H9 (cell line): ENCODE measurements around the gene KLF1. TPM values are rescaled to one million over a fixed set of nuclear protein-coding genes. Genes with fewer than 3 reads are reported as not detected.
"Not testable (repeated sequence)": the region's sequence is repeated elsewhere in the genome, so short reads cannot be mapped to it uniquely, and the experiment has no call there.

Source experiments
- DNase-seq: peaks from one replicate; pipeline ENCODE4 v3.0.0-alpha.2; 2017
- H2AFZ ChIP-seq: one replicate; pipeline ENCODE4 v1.6.1; 2013; ENCODE audit warnings: mild to moderate bottlenecking, low read length, control low read depth, moderate library complexity
- H2AK5ac ChIP-seq: 2 replicates; pipeline ENCODE4 v1.6.1; 2013; ENCODE audit warnings: low read length, control low read depth, mixed read lengths; ENCODE audit not compliant: insufficient read length
- H2BK120ac ChIP-seq: one replicate; pipeline ENCODE4 v1.6.1; 2013; ENCODE audit warnings: low read depth, mild to moderate bottlenecking, low read length, control low read depth, inconsistent platforms; ENCODE audit not compliant: poor library complexity, severe bottlenecking
- H2BK12ac ChIP-seq: 2 replicates; pipeline ENCODE4 v1.6.1; 2013; ENCODE audit warnings: low read length, control low read depth, mixed read lengths, low read depth; ENCODE audit not compliant: insufficient read length
- H2BK15ac ChIP-seq: 2 replicates; pipeline ENCODE4 v1.6.1; 2013; ENCODE audit warnings: low read depth, low read length, control low read depth
- H2BK20ac ChIP-seq: one replicate; pipeline ENCODE4 v1.6.1; 2013; ENCODE audit warnings: low read depth, mild to moderate bottlenecking, low read length, control low read depth, inconsistent platforms; ENCODE audit not compliant: poor library complexity, severe bottlenecking
- H2BK5ac ChIP-seq: 2 replicates; pipeline ENCODE4 v1.6.1; 2013; ENCODE audit warnings: low read length, control low read depth, mixed read lengths; ENCODE audit not compliant: insufficient read length
- H3K14ac ChIP-seq: 2 replicates; pipeline ENCODE4 v1.6.1; 2013; ENCODE audit warnings: low read length, control low read depth; ENCODE audit not compliant: insufficient read depth
- H3K18ac ChIP-seq: 2 replicates; pipeline ENCODE4 v1.6.1; 2013; ENCODE audit warnings: low read depth, mild to moderate bottlenecking, mixed read lengths, low read length, control low read depth; ENCODE audit not compliant: insufficient read length
- H3K23ac ChIP-seq: 2 replicates; pipeline ENCODE4 v1.6.1; 2013; ENCODE audit warnings: low read length, control low read depth, mixed read lengths, low read depth; ENCODE audit not compliant: insufficient read length
- H3K23me2 ChIP-seq: 2 replicates; pipeline ENCODE4 v1.6.1; 2013; ENCODE audit warnings: low read depth, mild to moderate bottlenecking, mixed read lengths, low read length, control low read depth; ENCODE audit not compliant: insufficient read length, poor library complexity, severe bottlenecking
- H3K27ac ChIP-seq: 2 replicates; pipeline ENCODE4 v1.5.1; 2013; ENCODE audit warnings: low read length, control low read depth, mixed read lengths, low read depth; ENCODE audit not compliant: insufficient read length
- H3K27me3 ChIP-seq: 2 replicates; pipeline ENCODE4 v1.6.1; 2013; ENCODE audit warnings: low read length, control low read depth, inconsistent platforms; ENCODE audit not compliant: insufficient read depth
- H3K4ac ChIP-seq: 2 replicates; pipeline ENCODE4 v1.6.1; 2013; ENCODE audit warnings: low read depth, mild to moderate bottlenecking, control low read depth, inconsistent platforms, low read length, moderate library complexity
- H3K4me1 ChIP-seq: 2 replicates; pipeline ENCODE4 v1.6.1; 2013; ENCODE audit warnings: low read length, control low read depth, inconsistent platforms; ENCODE audit not compliant: insufficient read depth
- H3K4me2 ChIP-seq: 2 replicates; pipeline ENCODE4 v1.6.1; 2013; ENCODE audit warnings: low read length, control low read depth, mixed read lengths; ENCODE audit not compliant: insufficient read length, insufficient read depth
- H3K56ac ChIP-seq: 2 replicates; pipeline ENCODE4 v1.6.1; 2013; ENCODE audit warnings: low read depth, mild to moderate bottlenecking, mixed read lengths, low read length, control low read depth; ENCODE audit not compliant: insufficient read length
- H3K79me1 ChIP-seq: 2 replicates; pipeline ENCODE4 v1.6.1; 2013; ENCODE audit warnings: low read depth, mild to moderate bottlenecking, moderate library complexity, low read length, control low read depth, inconsistent platforms; ENCODE audit not compliant: insufficient read depth, poor library complexity, severe bottlenecking
- H3K79me2 ChIP-seq: 2 replicates; pipeline ENCODE4 v1.6.1; 2013; ENCODE audit warnings: low read length, control low read depth, inconsistent platforms; ENCODE audit not compliant: insufficient read depth
- H3K9ac ChIP-seq: 2 replicates; pipeline ENCODE4 v1.6.1; 2013; ENCODE audit warnings: low read length, control low read depth, mixed read lengths; ENCODE audit not compliant: insufficient read length; ENCODE audit errors: extremely low read depth
- H3K9me3 ChIP-seq: one replicate; pipeline ENCODE4 v1.6.1; 2013; ENCODE audit warnings: low read depth, low read length, inconsistent platforms; ENCODE audit not compliant: control insufficient read depth
- H3T11ph ChIP-seq: one replicate; pipeline ENCODE4 v1.6.1; 2013; ENCODE audit warnings: mild to moderate bottlenecking, low read length, control low read depth, inconsistent platforms
- H4K20me1 ChIP-seq: one replicate; pipeline ENCODE4 v1.6.1; 2013; ENCODE audit not compliant: control insufficient read depth, insufficient read length, insufficient read depth
- H4K5ac ChIP-seq: 2 replicates; pipeline ENCODE4 v1.6.1; 2013; ENCODE audit warnings: low read depth, mild to moderate bottlenecking, mixed read lengths, low read length, control low read depth; ENCODE audit not compliant: insufficient read length
- H4K8ac ChIP-seq: replicated peaks from 2 replicates; pipeline ENCODE4 v1.6.1; 2013; ENCODE audit warnings: low read length, control low read depth, mixed read lengths, low read depth; ENCODE audit not compliant: insufficient read length
- H4K91ac ChIP-seq: 2 replicates; pipeline ENCODE4 v1.6.1; 2013; ENCODE audit warnings: low read depth, mild to moderate bottlenecking, moderate library complexity, mixed read lengths, low read length, control low read depth; ENCODE audit not compliant: insufficient read length
- H3K27ac Mint-ChIP-seq, 3 experiments: 2 replicates in 2 of 3; 3 replicates in 1 of 3; pipeline ENCODE4 v1.8.0; 2020 to 2021; ENCODE audit warnings: mixed read lengths in 3 of 3, mild to moderate bottlenecking in 1 of 3, moderate library complexity in 1 of 3
- H3K27me3 Mint-ChIP-seq: 2 replicates; pipeline ENCODE4 v1.8.0; 2021; ENCODE audit warnings: low read depth, mild to moderate bottlenecking, moderate library complexity, mixed read lengths
- H3K36me3 Mint-ChIP-seq, 3 experiments: 2 replicates in 2 of 3; 3 replicates in 1 of 3; pipeline ENCODE4 v1.8.0; 2020 to 2021; ENCODE audit warnings: low read depth in 3 of 3, mixed read lengths in 3 of 3; ENCODE audit not compliant: insufficient read depth in 1 of 3
- H3K4me1 Mint-ChIP-seq, 2 experiments: 2 replicates each; pipeline ENCODE4 v1.8.0; 2020; ENCODE audit warnings: mixed read lengths in 2 of 2
- H3K4me3 Mint-ChIP-seq, 2 experiments: 2 replicates in 1 of 2; 3 replicates in 1 of 2; pipeline ENCODE4 v1.8.0; 2020 to 2021; ENCODE audit warnings: mild to moderate bottlenecking in 2 of 2, mixed read lengths in 2 of 2, moderate library complexity in 1 of 2
- H3K9me3 Mint-ChIP-seq, 2 experiments: 2 replicates in 1 of 2; 3 replicates in 1 of 2; pipeline ENCODE4 v1.8.0; 2020; ENCODE audit warnings: mild to moderate bottlenecking in 2 of 2, mixed read lengths in 2 of 2, moderate library complexity in 1 of 2
- WGBS: extraction: QIAGEN DNeasy Blood & Tissue Kit; methylation state at CpG from one replicate; pipeline ENCODE4 v1.1.7; 2013; ENCODE audit warnings: missing lambda C conversion rate, low lambda C conversion rate, mixed read lengths; ENCODE audit not compliant: insufficient read length; ENCODE audit errors: extremely low coverage; 5-methylcytosine and 5-hydroxymethylcytosine counted together
- total RNA-seq: library from RNA; stranded (reverse); gene quantifications from 2 replicates; pipeline ENCODE4 v1.2.1, GENCODE V29; 2021
- TF ChIP-seq, protein P1 (sequence below): fragments of 200-600 bp; sonication (generic); conservative IDR thresholded peaks from 3 replicates; pipeline ENCODE4 v1.8.0; 2021; ENCODE audit warnings: antibody characterized with exemption, mild to moderate bottlenecking

The KLF1 gene
- total RNA-seq, 1 experiment from 2014 or later = 0.37 TPM

- H4K8ac ChIP-seq = no peak within 1 kb of the TSS
- peaks cover 28% of the 10 kb centered on the region for H3K27me3 Mint-ChIP-seq
- peak within 1 kb of the TSS; percentile 70 for H3K9ac ChIP-seq
- H3K23ac ChIP-seq = no peak within 1 kb of the TSS
- peak within 1 kb of the TSS; percentile 92 for H3K14ac ChIP-seq
- peak; percentile 99 for DNase-seq
- no peak within 1 kb of the TSS for H2AFZ ChIP-seq
- H2BK20ac ChIP-seq = no peak within 1 kb of the TSS
- TF ChIP-seq, protein P1, sequence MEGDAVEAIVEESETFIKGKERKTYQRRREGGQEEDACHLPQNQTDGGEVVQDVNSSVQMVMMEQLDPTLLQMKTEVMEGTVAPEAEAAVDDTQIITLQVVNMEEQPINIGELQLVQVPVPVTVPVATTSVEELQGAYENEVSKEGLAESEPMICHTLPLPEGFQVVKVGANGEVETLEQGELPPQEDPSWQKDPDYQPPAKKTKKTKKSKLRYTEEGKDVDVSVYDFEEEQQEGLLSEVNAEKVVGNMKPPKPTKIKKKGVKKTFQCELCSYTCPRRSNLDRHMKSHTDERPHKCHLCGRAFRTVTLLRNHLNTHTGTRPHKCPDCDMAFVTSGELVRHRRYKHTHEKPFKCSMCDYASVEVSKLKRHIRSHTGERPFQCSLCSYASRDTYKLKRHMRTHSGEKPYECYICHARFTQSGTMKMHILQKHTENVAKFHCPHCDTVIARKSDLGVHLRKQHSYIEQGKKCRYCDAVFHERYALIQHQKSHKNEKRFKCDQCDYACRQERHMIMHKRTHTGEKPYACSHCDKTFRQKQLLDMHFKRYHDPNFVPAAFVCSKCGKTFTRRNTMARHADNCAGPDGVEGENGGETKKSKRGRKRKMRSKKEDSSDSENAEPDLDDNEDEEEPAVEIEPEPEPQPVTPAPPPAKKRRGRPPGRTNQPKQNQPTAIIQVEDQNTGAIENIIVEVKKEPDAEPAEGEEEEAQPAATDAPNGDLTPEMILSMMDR = no peak
- H3K4ac ChIP-seq = no peak within 1 kb of the TSS; the same call in 1 of the 2 replicates
- no peak within 1 kb of the TSS for H2AK5ac ChIP-seq
- H3K36me3 Mint-ChIP-seq = peaks cover 16 to 27% (median 24%) of the 10 kb centered on the region in 3 experiments; a peak in 6 of 7 replicates
- H3K79me2 ChIP-seq = no peaks in the 10 kb centered on the region; the same call in 1 of the 2 replicates
- peak within 1 kb of the TSS; percentile 96 for H3K18ac ChIP-seq
- no peak within 1 kb of the TSS for H2BK12ac ChIP-seq
- peak within 1 kb of the TSS; percentile 47 for H3K27ac ChIP-seq
- no peak within 1 kb of the TSS for H2BK5ac ChIP-seq
- H3K79me1 ChIP-seq = no peaks in the 10 kb centered on the region
- H3K4me1 ChIP-seq = no peaks in the 10 kb centered on the region
- H3K27me3 ChIP-seq = no peaks in the 10 kb centered on the region
- H3K9me3 ChIP-seq = no peaks in the 10 kb centered on the region
- no peak within 1 kb of the TSS for H3T11ph ChIP-seq
- peak within 1 kb of the TSS; percentile 99 for H3K4me3 Mint-ChIP-seq
- peaks cover 13 to 23% of the 10 kb centered on the region in 2 experiments for H3K4me1 Mint-ChIP-seq
- H4K5ac ChIP-seq = no peak within 1 kb of the TSS
- no peak within 1 kb of the TSS for H4K91ac ChIP-seq
- H2BK120ac ChIP-seq = no peak within 1 kb of the TSS
- H2BK15ac ChIP-seq = no peak within 1 kb of the TSS
- H3K56ac ChIP-seq = no peak within 1 kb of the TSS
- peaks cover 0 to 2% of the 10 kb centered on the region in 2 experiments; a peak in 2 of 5 replicates for H3K9me3 Mint-ChIP-seq
- peak within 1 kb of the TSS; percentile 93 to 97 (median 97) for H3K27ac Mint-ChIP-seq
- H3K4me2 ChIP-seq = peak within 1 kb of the TSS; percentile 69
- no CpG with 5 or more reads among the region's 49 CpGs for WGBS
- no peaks in the 10 kb centered on the region for H4K20me1 ChIP-seq
- peaks cover 10% of the 10 kb centered on the region for H3K23me2 ChIP-seq
Observed at GRCh38 chr19:12890787-12891552, 4.0 kb upstream of the KLF1 start, which contains the start of gene GCDH. Gene GCDH, plus strand, starts transcription at chr19:12891160. Its CDS starts 145 bp downstream, at chr19:12891305.

- peak overlapping the region; percentile 47 for H3K27ac ChIP-seq
- not testable (repeated sequence) for H2BK120ac ChIP-seq, H3K4ac ChIP-seq, H3K27me3 ChIP-seq, H2AK5ac ChIP-seq, H4K20me1 ChIP-seq, H3K9me3 Mint-ChIP-seq, H3K79me2 ChIP-seq, H3K4me1 ChIP-seq, DNase-seq, H2AFZ ChIP-seq, H3T11ph ChIP-seq, H2BK15ac ChIP-seq, H3K9me3 ChIP-seq, H3K79me1 ChIP-seq, H3K56ac ChIP-seq, H4K91ac ChIP-seq, H2BK12ac ChIP-seq, H2BK5ac ChIP-seq, H4K8ac ChIP-seq, H3K23ac ChIP-seq, H4K5ac ChIP-seq, H2BK20ac ChIP-seq
- no CpG with 5 or more reads among the region's 10 CpGs for WGBS
- peaks cover 28% of the 10 kb centered on the region for H3K27me3 Mint-ChIP-seq
- H3K4me1 Mint-ChIP-seq = peaks cover 13 to 23% of the 10 kb centered on the region in 2 experiments
- H3K18ac ChIP-seq = peak overlapping the region; percentile 96
- peak overlapping the region; percentile 65 for H3K4me2 ChIP-seq
- peaks cover 14% of the 10 kb centered on the region for H3K23me2 ChIP-seq
- peak overlapping the region; percentile 99 for H3K4me3 Mint-ChIP-seq
- peak overlapping the region; percentile 92; the same call in 1 of the 2 replicates for H3K14ac ChIP-seq
- H3K9ac ChIP-seq = peak overlapping the region; percentile 70
- H3K27ac Mint-ChIP-seq = peak overlapping the region; percentile 89 to 97 (median 97)
- peaks cover 16 to 24% (median 21%) of the 10 kb centered on the region in 3 experiments; a peak in 6 of 7 replicates for H3K36me3 Mint-ChIP-seq
Observed at GRCh38 chr19:12890299-12890786, 3.3 kb upstream of the KLF1 start.
